Breast epithelium (tissue), 3 donors: Measurements from ENCODE around the gene ERO1B.

Experiments used
- POLR2A ChIP-seq: fragments of 450-650 bp; IDR thresholded peaks from one replicate; pipeline ENCODE4 v1.6.1; 2016; ENCODE audit warnings: antibody characterized with exemption, mild to moderate bottlenecking, moderate library complexity
- POLR2AphosphoS5 ChIP-seq, 3 donors: sonication (generic); formaldehyde crosslinking; IDR thresholded peaks; one replicate each; pipeline ENCODE4 v1.6.1; 2017; ENCODE audit warnings: antibody characterized with exemption in 3 of 3
- TF ChIP-seq, protein P1 (sequence below), 3 donors: fragments of 450-650 bp; IDR thresholded peaks; one replicate each; pipeline ENCODE4 v1.5.1; 2016 to 2017; ENCODE audit warnings: antibody characterized with exemption in 3 of 3, mild to moderate bottlenecking in 3 of 3, moderate library complexity in 3 of 3

DNA sequence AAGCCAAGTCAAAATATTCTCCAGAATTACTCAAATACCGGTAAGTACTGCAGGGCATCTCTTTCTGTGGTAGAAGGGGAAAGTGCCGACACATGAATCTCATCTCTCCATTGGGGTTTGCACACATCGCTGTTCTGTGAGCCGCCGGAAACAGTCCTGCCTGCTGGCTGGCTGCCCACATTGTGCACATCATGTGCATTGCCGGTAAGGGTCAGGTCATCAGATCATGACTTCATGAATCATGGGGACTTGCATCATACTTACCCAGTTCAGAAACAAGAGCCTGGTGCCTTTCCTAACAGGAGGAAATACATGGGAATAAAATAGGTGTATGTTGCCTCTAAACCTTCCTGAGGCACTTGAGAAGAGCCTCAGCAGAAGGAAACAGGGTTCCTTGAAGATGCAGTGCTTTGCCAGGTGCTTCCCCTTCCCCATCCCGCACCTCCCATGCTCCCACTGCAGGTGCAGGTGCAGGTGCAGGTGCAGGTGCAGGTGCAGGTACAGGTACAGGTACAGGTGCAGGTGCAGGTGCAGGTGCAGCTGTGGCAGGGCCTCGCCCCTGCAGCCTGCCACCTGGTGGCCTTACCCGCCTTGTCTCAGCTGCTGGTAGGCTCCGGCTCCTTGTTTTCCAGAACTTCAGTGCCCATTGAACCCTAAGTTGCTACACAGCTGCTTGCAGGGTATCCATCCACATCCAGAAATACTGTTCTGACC lies 112.9 kb downstream of the ERO1B start:
- no peak for TF ChIP-seq POLR2A
- TF ChIP-seq, protein P1, sequence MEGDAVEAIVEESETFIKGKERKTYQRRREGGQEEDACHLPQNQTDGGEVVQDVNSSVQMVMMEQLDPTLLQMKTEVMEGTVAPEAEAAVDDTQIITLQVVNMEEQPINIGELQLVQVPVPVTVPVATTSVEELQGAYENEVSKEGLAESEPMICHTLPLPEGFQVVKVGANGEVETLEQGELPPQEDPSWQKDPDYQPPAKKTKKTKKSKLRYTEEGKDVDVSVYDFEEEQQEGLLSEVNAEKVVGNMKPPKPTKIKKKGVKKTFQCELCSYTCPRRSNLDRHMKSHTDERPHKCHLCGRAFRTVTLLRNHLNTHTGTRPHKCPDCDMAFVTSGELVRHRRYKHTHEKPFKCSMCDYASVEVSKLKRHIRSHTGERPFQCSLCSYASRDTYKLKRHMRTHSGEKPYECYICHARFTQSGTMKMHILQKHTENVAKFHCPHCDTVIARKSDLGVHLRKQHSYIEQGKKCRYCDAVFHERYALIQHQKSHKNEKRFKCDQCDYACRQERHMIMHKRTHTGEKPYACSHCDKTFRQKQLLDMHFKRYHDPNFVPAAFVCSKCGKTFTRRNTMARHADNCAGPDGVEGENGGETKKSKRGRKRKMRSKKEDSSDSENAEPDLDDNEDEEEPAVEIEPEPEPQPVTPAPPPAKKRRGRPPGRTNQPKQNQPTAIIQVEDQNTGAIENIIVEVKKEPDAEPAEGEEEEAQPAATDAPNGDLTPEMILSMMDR (IDR thresholded peaks at IDR 0.05) = no peak
- TF ChIP-seq POLR2AphosphoS5 (IDR thresholded peaks at IDR 0.05) = peak in 1 of 3 donors; percentile 84
